ENCODE data around the gene ARHGAP12.

The ARHGAP12 gene

GRCh38 chr10:31820778-31821369 lies 107.8 kb downstream of the ARHGAP12 start:
- no peak for TF ChIP-seq GATA2 (IDR thresholded peaks at IDR 0.05; ENCODE audit: low read depth, low read length)
- no peak for TF ChIP-seq GATA3 (IDR thresholded peaks at IDR 0.05; ENCODE audit: low read depth, low read length)

GRCh38 chr10:31820096-31820495 lies 108.5 kb downstream of the ARHGAP12 start:
- TF ChIP-seq GATA3 (IDR thresholded peaks at IDR 0.05; ENCODE audit: low read depth, low read length) (no peak), GATA2 (IDR thresholded peaks at IDR 0.05; ENCODE audit: low read depth, low read length) (no peak)

GRCh38 chr10:31819391-31819820 lies 109.2 kb downstream of the ARHGAP12 start:
- TF ChIP-seq GATA2 (IDR thresholded peaks at IDR 0.05; ENCODE audit: low read depth, low read length) (no peak), GATA3 (IDR thresholded peaks at IDR 0.05; ENCODE audit: low read depth, low read length) (no peak)

- TF ChIP-seq GATA3 (IDR thresholded peaks at IDR 0.05; ENCODE audit: low read depth, low read length) (no peak), GATA2 (IDR thresholded peaks at IDR 0.05; ENCODE audit: low read depth, low read length) (no peak)
These were observed 112.3 kb downstream of the ARHGAP12 start for GRCh38 chr10:31816318-31816717.

- TF ChIP-seq GATA2 (IDR thresholded peaks at IDR 0.05; ENCODE audit: low read depth, low read length) (no peak), GATA3 (IDR thresholded peaks at IDR 0.05; ENCODE audit: low read depth, low read length) (no peak)
These were observed 120.1 kb downstream of the ARHGAP12 start for GRCh38 chr10:31808258-31809218.

- TF ChIP-seq GATA3 (IDR thresholded peaks at IDR 0.05; ENCODE audit: low read depth, low read length), result no peak
- TF ChIP-seq GATA2 (IDR thresholded peaks at IDR 0.05; ENCODE audit: low read depth, low read length), result no peak
These were observed 124.2 kb downstream of the ARHGAP12 start for GRCh38 chr10:31804352-31804810.

- TF ChIP-seq GATA3 (IDR thresholded peaks at IDR 0.05; ENCODE audit: low read depth, low read length) (no peak), GATA2 (IDR thresholded peaks at IDR 0.05; ENCODE audit: low read depth, low read length) (no peak)
These were observed 124.9 kb downstream of the ARHGAP12 start for GRCh38 chr10:31803606-31804351.

GRCh38 chr10:31799181-31799580 lies 129.4 kb downstream of the ARHGAP12 start:
- TF ChIP-seq GATA2 (IDR thresholded peaks at IDR 0.05; ENCODE audit: low read depth, low read length), result no peak
- no peak for TF ChIP-seq GATA3 (IDR thresholded peaks at IDR 0.05; ENCODE audit: low read depth, low read length)

- TF ChIP-seq GATA3 (IDR thresholded peaks at IDR 0.05; ENCODE audit: low read depth, low read length) (no peak), GATA2 (IDR thresholded peaks at IDR 0.05; ENCODE audit: low read depth, low read length) (no peak)
These were observed 135.9 kb downstream of the ARHGAP12 start for GRCh38 chr10:31792745-31793144.

- TF ChIP-seq GATA3 (IDR thresholded peaks at IDR 0.05; ENCODE audit: low read depth, low read length), result no peak
- no peak for TF ChIP-seq GATA2 (IDR thresholded peaks at IDR 0.05; ENCODE audit: low read depth, low read length)
These were observed 139.1 kb downstream of the ARHGAP12 start for GRCh38 chr10:31789555-31789954.

GRCh38 chr10:31782701-31783100 lies 145.9 kb downstream of the ARHGAP12 start:
- TF ChIP-seq GATA3 (IDR thresholded peaks at IDR 0.05; ENCODE audit: low read depth, low read length), result no peak
- TF ChIP-seq GATA2 (IDR thresholded peaks at IDR 0.05; ENCODE audit: low read depth, low read length), result peak; percentile 31; the same call in 1 of the 2 replicates

- TF ChIP-seq GATA3 (IDR thresholded peaks at IDR 0.05; ENCODE audit: low read depth, low read length) (no peak), GATA2 (IDR thresholded peaks at IDR 0.05; ENCODE audit: low read depth, low read length) (no peak)
These were observed 147.9 kb downstream of the ARHGAP12 start for GRCh38 chr10:31780717-31781116.

GRCh38 chr10:31778627-31779026 lies 150.0 kb downstream of the ARHGAP12 start:
- no peak for TF ChIP-seq GATA2 (IDR thresholded peaks at IDR 0.05; ENCODE audit: low read depth, low read length)
- TF ChIP-seq GATA3 (IDR thresholded peaks at IDR 0.05; ENCODE audit: low read depth, low read length), result no peak

- TF ChIP-seq GATA3 (IDR thresholded peaks at IDR 0.05; ENCODE audit: low read depth, low read length) (no peak), GATA2 (IDR thresholded peaks at IDR 0.05; ENCODE audit: low read depth, low read length) (no peak)
These were observed 152.5 kb downstream of the ARHGAP12 start for GRCh38 chr10:31776159-31776558.
